Activated CD4-positive, alpha-beta memory T cell treated with anti-CD3 and anti-CD28 coated beads for 36 hours (primary cell): ENCODE results near the gene KNDC1. TPM values are rescaled to one million over a fixed set of nuclear protein-coding genes. Genes with fewer than 3 reads are reported as not detected.

ENCODE experiments used
- CTCF ChIA-PET: fragments of 350-600 bp; sonication (Branson Sonifier 250); formaldehyde crosslinking; loops from one replicate; lab custom pipeline; 2021; ENCODE audit warnings: antibody characterized with exemption, inconsistent platforms; lab: Charles Lee
- POLR2A ChIA-PET: fragments of 350-600 bp; sonication (Branson Sonifier 250); formaldehyde crosslinking; loops from one replicate; lab custom pipeline; 2021; ENCODE audit warnings: antibody characterized with exemption; lab: Charles Lee
- DNase-seq: peaks from one replicate; pipeline ENCODE4 v3.0.0-alpha.2; 2020
- H3K27ac Mint-ChIP-seq: one replicate; pipeline ENCODE4 v1.8.0; 2021; ENCODE audit warnings: mixed read lengths
- H3K27me3 Mint-ChIP-seq: one replicate; pipeline ENCODE4 v1.8.0; 2021; ENCODE audit warnings: mixed read lengths
- H3K36me3 Mint-ChIP-seq: one replicate; pipeline ENCODE4 v1.8.0; 2021; ENCODE audit warnings: mixed read lengths
- H3K4me1 Mint-ChIP-seq: one replicate; pipeline ENCODE4 v1.8.0; 2021; ENCODE audit warnings: low read depth, mixed read lengths
- H3K4me3 Mint-ChIP-seq: one replicate; pipeline ENCODE4 v1.8.0; 2021; ENCODE audit warnings: mild to moderate bottlenecking, mixed read lengths
- H3K9me3 Mint-ChIP-seq: one replicate; pipeline ENCODE4 v1.8.0; 2021; ENCODE audit warnings: mixed read lengths
- intact Hi-C: fragments of 100-400 bp; cut with micrococcal nuclease; formaldehyde crosslinking; loops from one replicate; pipeline ENCODE4 v1.15.1; 2023
- total RNA-seq, 2 experiments: library from RNA; stranded (reverse); gene quantifications; one replicate each; pipeline ENCODE4 v1.2.3, GENCODE V29; 2021

Gene KNDC1
- total RNA-seq, 2 experiments from 2014 or later, result 0.17 to 0.70 TPM

DNA sequence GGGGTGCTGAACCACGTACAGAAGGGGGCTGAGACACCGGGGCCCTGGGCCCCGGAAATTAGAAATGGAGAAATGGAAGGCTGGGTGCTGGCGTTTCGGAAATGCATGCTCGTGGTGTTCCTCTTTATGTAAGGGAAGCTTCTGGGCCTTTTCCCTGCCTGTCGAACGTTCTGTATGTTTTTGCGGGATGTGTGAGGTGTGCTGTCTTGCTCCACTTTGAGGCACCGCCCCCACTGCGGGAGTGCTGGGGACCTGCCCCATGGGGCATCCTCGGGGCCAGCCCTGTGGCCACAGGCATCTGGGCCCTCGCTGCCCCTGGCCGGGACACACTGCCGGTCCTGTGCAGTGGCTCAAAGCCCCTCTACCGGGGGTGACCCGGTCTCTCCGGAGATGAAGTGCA, 75.9 kb downstream of the KNDC1 start:
- DNase-seq, result no peak
- Mint-ChIP-seq H3K36me3 (no peaks in the 10 kb centered on the region), H3K27ac (no peak overlapping the region), H3K4me1 (peaks cover 13% of the 10 kb centered on the region), H3K27me3 (peaks cover 46% of the 10 kb centered on the region), H3K9me3 (no peaks in the 10 kb centered on the region), H3K4me3 (no peak overlapping the region)
- intact Hi-C loops, result no loop called here
- ChIA-PET POLR2A (no interaction called here), CTCF (no interaction called here)

DNA sequence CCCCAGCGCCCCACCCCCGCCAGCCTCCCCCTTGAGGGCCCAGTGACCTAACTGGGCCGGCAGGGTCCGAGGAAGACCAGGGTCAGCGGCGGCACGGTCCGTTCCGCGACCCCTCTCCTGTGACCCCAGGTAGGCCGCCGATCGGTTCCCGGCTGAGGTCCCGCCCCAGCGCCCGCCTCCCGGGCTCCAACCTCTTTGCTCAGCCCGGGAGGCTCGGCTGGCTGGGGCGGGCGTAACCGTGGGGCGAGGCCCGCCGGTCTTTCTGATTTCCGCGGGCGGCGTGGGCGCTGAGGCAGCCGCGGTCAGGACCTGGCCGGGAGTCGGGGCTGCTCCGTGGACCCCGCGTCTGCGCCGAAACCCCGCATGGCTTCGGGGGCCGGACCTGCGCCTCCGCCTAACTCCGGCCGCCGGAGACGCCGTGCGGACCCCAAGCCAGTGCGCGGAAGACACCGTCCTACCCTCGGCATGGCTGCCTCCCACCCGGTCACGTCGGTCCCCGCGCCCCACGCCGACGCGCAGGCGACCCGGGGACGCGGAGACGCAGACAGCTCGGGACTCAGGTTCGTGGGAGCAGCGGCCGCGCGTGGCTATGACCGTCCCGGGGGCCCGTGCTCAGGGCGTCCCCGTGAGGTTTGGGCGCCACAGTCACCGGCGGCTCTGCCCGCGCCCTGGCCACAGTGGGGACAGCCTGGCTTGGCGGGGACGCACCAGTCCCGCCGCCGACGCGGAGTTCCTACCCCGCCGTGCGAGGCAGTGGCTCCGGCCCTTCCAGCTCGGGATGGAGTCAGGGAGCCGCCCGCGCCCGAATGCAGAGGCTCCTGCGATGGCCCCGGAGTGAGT, 76.6 kb downstream of the KNDC1 start:
- no peak for DNase-seq
- Mint-ChIP-seq H3K9me3 (no peaks in the 10 kb centered on the region), H3K27ac (no peak overlapping the region), H3K4me1 (peaks cover 17% of the 10 kb centered on the region), H3K27me3 (peaks cover 48% of the 10 kb centered on the region), H3K4me3 (no peak overlapping the region), H3K36me3 (no peaks in the 10 kb centered on the region)
- POLR2A ChIA-PET, result no interaction called here
- intact Hi-C loops, result no loop called here
- CTCF ChIA-PET, result no interaction called here

DNA sequence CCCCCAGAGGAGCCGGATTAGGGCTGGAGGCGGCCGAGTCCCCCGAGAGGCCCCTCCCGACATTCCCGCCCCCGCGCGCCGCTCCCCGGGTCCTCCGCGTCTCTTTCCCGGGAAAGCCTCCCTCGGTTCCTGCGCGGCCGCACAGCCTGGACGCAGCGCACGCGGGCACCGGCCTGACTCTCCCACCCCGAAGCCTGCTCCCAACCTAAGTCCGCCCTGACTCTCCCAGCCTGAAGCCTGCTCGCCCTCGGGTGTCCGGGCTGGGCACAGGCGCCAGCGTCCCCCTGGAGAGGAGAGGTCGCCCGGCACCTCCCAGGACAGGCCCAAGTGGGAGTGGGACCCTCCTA, 77.2 kb downstream of the KNDC1 start:
- peaks cover 46% of the 10 kb centered on the region for H3K27me3 Mint-ChIP-seq
- POLR2A ChIA-PET, result no interaction called here

DNA sequence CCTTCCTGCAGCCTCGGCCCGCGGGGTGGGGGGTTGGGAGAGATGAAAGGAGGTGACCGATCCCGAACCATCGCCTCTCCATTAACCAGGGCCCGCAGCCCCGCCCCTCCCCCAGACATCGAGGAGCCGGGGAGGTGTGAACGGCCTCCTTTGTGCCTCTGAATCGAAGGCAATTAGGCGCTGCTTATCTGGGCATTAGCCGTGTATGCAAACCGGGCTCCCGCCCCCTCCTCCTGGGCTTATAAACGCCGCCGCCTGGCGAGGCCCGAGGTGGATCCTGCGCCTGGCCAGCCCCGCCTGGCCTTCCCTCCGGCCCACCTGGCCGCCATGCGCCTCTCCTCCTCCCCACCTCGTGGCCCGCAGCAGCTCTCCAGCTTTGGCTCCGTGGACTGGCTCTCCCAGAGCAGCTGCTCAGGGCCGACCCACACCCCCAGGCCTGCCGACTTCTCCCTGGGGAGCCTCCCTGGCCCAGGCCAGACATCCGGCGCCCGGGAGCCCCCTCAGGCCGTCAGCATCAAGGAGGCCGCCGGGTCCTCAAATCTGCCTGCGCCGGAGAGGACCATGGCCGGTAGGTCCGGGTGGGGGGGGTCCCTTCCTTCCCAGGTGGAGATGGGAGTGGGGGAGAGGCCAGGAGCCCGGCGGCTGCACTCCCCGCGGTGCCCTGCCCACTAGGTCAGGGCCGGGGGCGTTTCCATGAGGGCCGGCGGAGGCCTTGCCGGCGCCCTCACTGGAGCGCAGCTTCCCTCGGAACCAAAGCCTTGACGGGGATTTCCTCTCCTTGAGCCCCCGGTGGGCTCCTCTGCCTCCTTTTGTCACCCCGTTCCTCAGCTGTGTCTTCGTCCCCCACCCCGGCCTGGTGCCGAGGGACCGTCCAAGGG, 77.8 kb downstream of the KNDC1 start, which contains the start of gene VENTX:
Gene VENTX, plus strand, starts transcription at position 268 of the 878 bp plus-strand sequence. Its CDS starts 60 bp downstream, at position 328.
- POLR2A ChIA-PET, result no interaction called here
- Mint-ChIP-seq H3K27me3 (peaks cover 48% of the 10 kb centered on the region), H3K36me3 (no peaks in the 10 kb centered on the region), H3K4me3 (no peak within 1 kb of the TSS), H3K9me3 (no peaks in the 10 kb centered on the region), H3K4me1 (peaks cover 25% of the 10 kb centered on the region), H3K27ac (no peak within 1 kb of the TSS)
- intact Hi-C loops, result no loop called here
- CTCF ChIA-PET, result no interaction called here
- no peak for DNase-seq

More for the DNA sequence above, 77.2 kb downstream of the KNDC1 start:
- DNase-seq, result no peak
- Mint-ChIP-seq H3K27ac (no peak overlapping the region), H3K9me3 (no peaks in the 10 kb centered on the region), H3K36me3 (no peaks in the 10 kb centered on the region), H3K4me3 (no peak overlapping the region), H3K4me1 (peaks cover 21% of the 10 kb centered on the region)
- intact Hi-C loops, result no loop called here
- CTCF ChIA-PET, result no interaction called here

DNA sequence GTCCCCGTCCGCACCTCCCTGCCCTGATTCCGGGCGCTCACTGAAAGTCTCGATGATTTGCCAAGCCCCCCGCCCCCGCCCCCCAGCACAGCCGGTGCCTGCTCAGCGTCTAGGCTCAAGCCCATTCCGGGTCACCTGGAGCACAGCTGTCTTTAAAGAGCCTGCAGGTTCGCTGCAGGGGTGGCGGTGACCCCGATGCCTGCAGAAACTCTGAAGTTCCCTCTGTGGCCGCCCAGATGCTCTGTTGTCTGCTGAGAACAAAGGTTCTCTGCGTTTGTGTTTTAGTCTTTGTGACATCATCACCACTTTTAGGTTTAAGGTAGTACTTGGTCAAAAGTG, 78.4 kb downstream of the KNDC1 start:
- H3K4me3 Mint-ChIP-seq, result no peak overlapping the region
- H3K36me3 Mint-ChIP-seq, result no peaks in the 10 kb centered on the region
- H3K4me1 Mint-ChIP-seq, result peaks cover 25% of the 10 kb centered on the region
- intact Hi-C loops, result no loop called here
- ChIA-PET CTCF (no interaction called here), POLR2A (no interaction called here)
- no peaks in the 10 kb centered on the region for H3K9me3 Mint-ChIP-seq
- no peak overlapping the region for H3K27ac Mint-ChIP-seq
- peaks cover 48% of the 10 kb centered on the region for H3K27me3 Mint-ChIP-seq
- no peak for DNase-seq

DNA sequence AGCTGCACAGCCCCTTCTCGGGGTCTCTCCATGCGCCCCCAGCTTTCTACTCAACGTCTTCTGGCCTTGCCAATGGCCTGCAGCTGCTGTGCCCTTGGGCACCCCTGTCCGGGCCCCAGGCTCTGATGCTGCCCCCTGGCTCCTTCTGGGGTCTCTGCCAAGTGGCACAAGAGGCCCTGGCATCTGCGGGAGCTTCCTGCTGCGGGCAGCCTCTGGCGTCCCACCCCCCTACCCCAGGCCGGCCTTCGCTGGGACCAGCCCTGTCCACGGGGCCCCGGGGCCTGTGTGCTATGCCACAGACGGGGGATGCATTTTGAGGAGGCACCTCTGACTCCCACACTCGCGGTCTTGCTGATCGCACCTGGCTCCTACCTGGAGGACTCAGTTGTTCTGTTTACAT, 80.0 kb downstream of the KNDC1 start:
- Mint-ChIP-seq H3K9me3 (no peaks in the 10 kb centered on the region), H3K36me3 (no peaks in the 10 kb centered on the region), H3K4me1 (peaks cover 22% of the 10 kb centered on the region), H3K27me3 (peaks cover 39% of the 10 kb centered on the region), H3K4me3 (no peak overlapping the region), H3K27ac (no peak overlapping the region)
- CTCF ChIA-PET, result no interaction called here
- no peak for DNase-seq
- intact Hi-C loops, result no loop called here
- POLR2A ChIA-PET, result no interaction called here

DNA sequence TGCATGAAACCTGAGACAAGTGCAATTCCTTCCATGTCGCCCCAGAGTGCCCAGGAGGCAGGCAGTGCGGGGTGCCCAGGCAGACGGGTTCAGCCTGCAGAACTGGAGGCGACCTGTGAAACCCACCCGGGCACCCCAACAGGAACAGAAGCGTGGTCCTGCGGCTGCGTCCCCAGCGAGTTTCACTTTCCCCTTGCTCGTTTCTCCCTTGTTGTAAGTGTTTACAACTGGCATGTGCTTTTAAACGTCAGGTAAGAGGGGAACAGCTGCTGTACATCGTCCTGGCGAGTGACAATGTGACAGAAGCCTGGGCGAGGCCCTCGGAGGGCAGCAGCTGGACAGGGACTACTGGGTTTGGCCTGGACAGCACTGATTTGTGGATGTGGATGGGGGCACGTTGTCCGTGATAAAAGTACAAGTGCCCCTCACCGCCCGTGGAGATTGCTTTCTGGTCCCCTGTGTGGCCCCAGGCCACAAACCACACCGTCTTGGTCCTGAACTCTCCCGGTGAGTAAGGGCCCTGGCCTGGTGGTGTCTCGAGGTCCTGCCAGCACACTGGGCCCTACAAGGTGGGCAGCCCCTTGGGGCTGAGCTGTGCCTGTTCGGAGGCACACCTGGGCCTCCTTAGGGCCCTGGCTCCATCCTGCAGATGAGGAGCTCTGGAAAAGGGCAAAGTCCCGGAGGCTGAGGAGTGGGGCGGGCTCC, 81.6 kb downstream of the KNDC1 start:
- H3K4me3 Mint-ChIP-seq, result no peak overlapping the region
- intact Hi-C loops, result no loop called here
- no peaks in the 10 kb centered on the region for H3K36me3 Mint-ChIP-seq
- DNase-seq, result no peak
- CTCF ChIA-PET, result interaction anchor here (2.6 kb wide), 1 partner anchor 98 kb away, joined by 8 read pairs; no protein-coding TSS in a partner anchor
- peaks cover 17% of the 10 kb centered on the region for H3K4me1 Mint-ChIP-seq
- no peaks in the 10 kb centered on the region for H3K9me3 Mint-ChIP-seq
- POLR2A ChIA-PET, result no interaction called here
- H3K27me3 Mint-ChIP-seq, result peaks cover 36% of the 10 kb centered on the region
- no peak overlapping the region for H3K27ac Mint-ChIP-seq

DNA sequence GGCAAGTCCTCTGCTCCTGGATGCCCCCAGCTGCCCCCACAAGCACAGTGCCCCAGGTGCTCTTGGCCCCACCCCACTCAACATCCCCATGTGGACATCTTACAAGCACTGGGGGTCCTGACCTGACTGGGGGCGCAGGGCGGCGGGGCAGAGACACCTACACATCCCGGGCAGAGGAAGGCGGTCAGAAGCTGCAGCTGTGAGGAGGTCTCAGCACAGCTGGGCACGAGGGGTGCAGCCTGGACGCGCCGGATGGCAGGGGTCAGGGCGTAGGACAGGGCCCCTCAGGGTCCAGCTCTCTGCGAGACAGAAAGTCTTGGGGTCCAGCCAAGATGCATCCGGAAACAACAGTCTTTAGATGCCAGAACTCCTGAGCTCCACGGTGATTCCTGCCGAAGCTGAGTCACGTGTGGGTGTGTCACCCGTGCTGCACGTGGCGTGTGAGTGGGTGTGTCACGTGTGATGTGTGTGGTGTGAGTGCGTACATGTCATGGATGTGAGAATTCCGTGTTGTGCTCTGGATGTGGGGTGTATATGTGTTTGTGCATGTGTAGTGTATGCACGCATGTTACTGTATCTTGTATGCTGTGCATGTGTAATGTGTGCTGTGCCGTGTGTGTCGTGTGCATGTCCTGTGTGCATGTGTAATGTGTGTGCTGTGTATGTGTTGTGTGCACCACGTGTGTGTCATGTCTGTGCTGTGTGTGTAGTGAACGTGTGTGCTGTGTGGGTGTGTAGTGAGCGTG, 82.8 kb downstream of the KNDC1 start:
- CTCF ChIA-PET, result interaction anchor here (0.5 to 2.6 kb wide), 2 partner anchors 19 to 99 kb away, joined by 3 to 8 read pairs; no protein-coding TSS in a partner anchor
- H3K9me3 Mint-ChIP-seq, result no peaks in the 10 kb centered on the region
- H3K4me3 Mint-ChIP-seq, result no peak overlapping the region

DNA sequence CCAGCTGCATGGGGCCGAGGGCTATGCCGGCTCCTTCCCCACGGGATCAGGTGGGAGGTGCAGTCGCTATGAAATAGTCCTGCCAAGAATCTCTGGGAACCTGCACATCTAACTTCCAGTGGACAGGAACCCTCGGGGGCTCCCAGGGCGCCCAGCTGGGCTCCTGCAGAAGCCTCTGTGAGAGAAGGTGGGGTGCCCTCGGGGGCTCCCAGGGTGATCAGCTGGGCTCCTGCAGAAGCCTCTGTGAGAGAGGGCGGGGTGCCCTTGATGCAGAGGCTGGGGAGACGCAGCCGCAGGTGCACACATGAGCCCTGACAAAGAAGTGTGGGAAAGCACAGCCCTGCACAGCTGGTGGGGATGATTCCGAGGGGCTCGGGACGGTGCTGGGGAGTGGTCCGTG, 83.6 kb downstream of the KNDC1 start:
- CTCF ChIA-PET, result interaction anchor here (2.6 kb wide), 1 partner anchor 100 kb away, joined by 8 read pairs; no protein-coding TSS in a partner anchor
- peaks cover 34% of the 10 kb centered on the region for H3K27me3 Mint-ChIP-seq
- H3K4me3 Mint-ChIP-seq, result no peak overlapping the region
- no peak overlapping the region for H3K27ac Mint-ChIP-seq
- H3K36me3 Mint-ChIP-seq, result no peaks in the 10 kb centered on the region
- no peak for DNase-seq
- peaks cover 17% of the 10 kb centered on the region for H3K4me1 Mint-ChIP-seq
- POLR2A ChIA-PET, result no interaction called here
- no peaks in the 10 kb centered on the region for H3K9me3 Mint-ChIP-seq
- intact Hi-C loops, result no loop called here

More for the DNA sequence above, 82.8 kb downstream of the KNDC1 start:
- intact Hi-C loops, result no loop called here
- Mint-ChIP-seq H3K4me1 (peaks cover 17% of the 10 kb centered on the region), H3K27me3 (peaks cover 36% of the 10 kb centered on the region), H3K27ac (peak overlapping the region; percentile 16), H3K36me3 (no peaks in the 10 kb centered on the region)
- no peak for DNase-seq
- POLR2A ChIA-PET, result no interaction called here

DNA sequence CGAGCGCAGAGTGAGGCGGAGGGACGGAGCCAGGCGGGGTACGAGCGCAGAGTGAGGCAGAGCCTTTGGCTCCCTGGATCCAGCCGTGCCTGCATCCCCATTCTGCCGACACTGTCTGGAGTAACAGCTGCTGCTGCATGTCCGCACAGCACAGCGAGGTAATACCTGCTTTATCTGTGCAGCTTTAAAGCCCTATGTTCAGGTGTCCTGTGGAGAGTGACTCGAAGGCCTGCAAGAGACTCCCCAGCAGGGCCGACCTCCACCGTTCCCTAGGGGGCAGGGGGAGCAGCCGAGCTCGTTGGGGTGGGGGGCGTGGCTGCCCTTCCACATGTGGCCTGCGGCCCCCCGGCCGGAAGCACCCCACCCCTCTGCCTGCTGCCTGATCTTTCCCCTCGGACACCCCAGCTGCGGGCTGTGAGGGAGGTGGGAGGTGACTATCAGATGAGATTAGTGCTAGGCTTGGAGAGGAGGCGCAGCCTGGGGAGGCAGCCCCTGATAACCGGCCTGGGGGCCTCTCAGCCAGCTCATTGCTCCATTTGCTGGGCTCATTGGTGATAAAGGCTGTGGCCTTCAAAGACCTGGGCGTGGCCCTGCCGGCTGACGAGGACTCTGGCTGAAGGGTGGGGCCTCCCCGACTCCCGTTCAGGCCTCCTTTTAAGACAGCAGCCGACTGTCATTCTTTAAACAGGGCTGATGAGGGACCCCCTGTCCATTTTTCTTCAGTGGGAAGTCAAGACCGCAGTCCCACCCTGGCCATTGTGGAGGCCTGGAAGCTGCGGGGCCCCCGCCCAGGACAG, 85.6 kb downstream of the KNDC1 start:
- intact Hi-C loops, result no loop called here
- H3K27me3 Mint-ChIP-seq, result peaks cover 22% of the 10 kb centered on the region
- no peak overlapping the region for H3K4me3 Mint-ChIP-seq
- peaks cover 17% of the 10 kb centered on the region for H3K4me1 Mint-ChIP-seq
- H3K9me3 Mint-ChIP-seq, result no peaks in the 10 kb centered on the region
- no peaks in the 10 kb centered on the region for H3K36me3 Mint-ChIP-seq
- ChIA-PET CTCF (interaction anchor here (0.6 kb wide), 1 partner anchor 102 kb away, joined by 3 read pairs; no protein-coding TSS in a partner anchor), POLR2A (no interaction called here)
- no peak for DNase-seq
- H3K27ac Mint-ChIP-seq, result no peak overlapping the region

DNA sequence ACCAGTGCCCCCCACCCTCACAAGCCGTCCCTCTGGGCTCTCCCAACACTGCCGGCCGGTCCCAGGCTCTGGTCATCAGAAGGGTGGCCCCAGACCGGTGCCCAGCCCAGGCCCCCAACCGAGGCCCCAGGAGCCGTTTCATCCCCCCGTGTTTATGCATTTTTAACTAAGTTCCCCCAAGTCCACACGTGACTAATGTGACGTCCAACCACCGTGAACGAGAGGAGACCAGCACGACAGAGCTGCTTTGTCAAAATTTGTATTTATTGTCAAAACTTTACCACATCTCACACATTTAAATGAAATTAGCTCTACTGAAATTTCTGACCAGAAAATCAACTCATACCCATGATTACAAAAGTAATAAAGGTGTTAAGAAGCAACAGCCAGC, 86.2 kb downstream of the KNDC1 start:
- Mint-ChIP-seq H3K27me3 (peaks cover 17% of the 10 kb centered on the region), H3K36me3 (no peaks in the 10 kb centered on the region), H3K9me3 (no peaks in the 10 kb centered on the region), H3K27ac (no peak overlapping the region), H3K4me1 (peaks cover 11% of the 10 kb centered on the region), H3K4me3 (no peak overlapping the region)
- intact Hi-C loops, result no loop called here
- ChIA-PET CTCF (no interaction called here), POLR2A (no interaction called here)
- no peak for DNase-seq
